CD14-positive monocyte (primary cell): ENCODE results near the gene LGI4. TPM values are rescaled to one million over a fixed set of nuclear protein-coding genes. Genes with fewer than 3 reads are reported as not detected.
A peak's percentile ranks its signal among the peaks of the same experiment; 100 is the strongest.

ENCODE experiments used
- DNase-seq, 3 donors: peaks; one replicate each; pipeline ENCODE4 v3.0.0-alpha.2; 2011 to 2022
- H2AFZ ChIP-seq: 2 replicates; pipeline ENCODE4 v1.6.0; 2012; ENCODE audit warnings: mild to moderate bottlenecking, low read depth, low read length, inconsistent platforms; ENCODE audit not compliant: insufficient read depth, poor library complexity, severe bottlenecking
- H3K27ac ChIP-seq, 2 donors: 1 replicate in 1 of 2; 2 replicates in 1 of 2; pipeline ENCODE4 v1.5.1; 2012 to 2013; ENCODE audit warnings: low read length in 2 of 2, control low read depth in 1 of 2, inconsistent platforms in 1 of 2, low read depth in 1 of 2, mild to moderate bottlenecking in 1 of 2
- H3K27me3 ChIP-seq, 2 donors: one replicate each; pipeline versions ENCODE4 v1.6.0 to v1.6.1; 2011 to 2013; ENCODE audit warnings: low read length in 2 of 2; ENCODE audit not compliant: control insufficient read depth in 2 of 2, insufficient read depth in 2 of 2
- H3K36me3 ChIP-seq, 2 donors: replicated peaks in 1 of 2; 1 replicate in 1 of 2; 2 replicates in 1 of 2; pipeline versions ENCODE4 v1.5.1 to v1.6.1; 2012 to 2013; ENCODE audit warnings: low read length in 2 of 2, control low read depth in 1 of 2, inconsistent platforms in 1 of 2, mild to moderate bottlenecking in 1 of 2; ENCODE audit not compliant: insufficient read depth in 2 of 2, control insufficient read depth in 1 of 2
- H3K4me1 ChIP-seq, 2 donors: 1 replicate in 1 of 2; 2 replicates in 1 of 2; pipeline versions ENCODE4 v1.5.1 to v1.6.1; 2012 to 2013; ENCODE audit warnings: low read length in 2 of 2, control low read depth in 1 of 2, inconsistent platforms in 1 of 2, mild to moderate bottlenecking in 1 of 2, moderate library complexity in 1 of 2; ENCODE audit not compliant: insufficient read depth in 2 of 2, control insufficient read depth in 1 of 2
- H3K4me2 ChIP-seq: replicated peaks from 2 replicates; pipeline ENCODE3; 2012; ENCODE audit warnings: low read length, moderate library complexity, mild to moderate bottlenecking; ENCODE audit not compliant: poor library complexity, severe bottlenecking; ENCODE audit errors: extremely low read depth
- H3K4me3 ChIP-seq, 3 experiments: fragments of 200-600 bp in 1 of 3; sonication (generic) in 1 of 3; replicated peaks in 1 of 3; 1 replicate in 2 of 3; 2 replicates in 1 of 3; pipeline ENCODE4 v1.5.1; 2011 to 2013; ENCODE audit warnings: low read length in 3 of 3, mild to moderate bottlenecking in 3 of 3, control low read depth in 2 of 3, low read depth in 2 of 3, inconsistent platforms in 1 of 3, moderate library complexity in 1 of 3
- H3K79me2 ChIP-seq: 2 replicates; pipeline ENCODE4 v1.6.0; 2012; ENCODE audit warnings: mild to moderate bottlenecking, control low read depth, inconsistent platforms, low read length, moderate library complexity; ENCODE audit not compliant: insufficient read depth
- H3K9ac ChIP-seq: 2 replicates; pipeline ENCODE4 v1.6.0; 2017; ENCODE audit warnings: low read length, mild to moderate bottlenecking; ENCODE audit not compliant: insufficient read depth, poor library complexity, severe bottlenecking
- H3K9me3 ChIP-seq, 2 donors: replicated peaks in 1 of 2; 1 replicate in 1 of 2; 2 replicates in 1 of 2; pipeline versions ENCODE4 v1.5.1 to v1.6.1; 2012 to 2013; ENCODE audit warnings: low read length in 2 of 2, control low read depth in 1 of 2; ENCODE audit not compliant: control insufficient read depth in 1 of 2, insufficient read depth in 1 of 2
- H4K20me1 ChIP-seq: 2 replicates; pipeline ENCODE4 v1.6.0; 2012; ENCODE audit warnings: mild to moderate bottlenecking, low read length, control low read depth, moderate library complexity; ENCODE audit not compliant: insufficient read depth
- H3K27ac Mint-ChIP-seq, 7 donors: one replicate each; pipeline ENCODE4 v1.8.0; 2020; ENCODE audit warnings: mild to moderate bottlenecking in 7 of 7, mixed read lengths in 7 of 7, moderate library complexity in 6 of 7, inconsistent platforms in 2 of 7
- H3K27me3 Mint-ChIP-seq, 3 donors: one replicate each; pipeline ENCODE4 v1.8.0; 2021 to 2022; ENCODE audit warnings: low read depth in 3 of 3, mild to moderate bottlenecking in 3 of 3, mixed read lengths in 3 of 3, moderate library complexity in 3 of 3, inconsistent platforms in 1 of 3
- H3K36me3 Mint-ChIP-seq, 2 donors: one replicate each; pipeline ENCODE4 v1.8.0; 2020; ENCODE audit warnings: mixed read lengths in 2 of 2, inconsistent platforms in 1 of 2, mild to moderate bottlenecking in 1 of 2
- H3K4me1 Mint-ChIP-seq: one replicate; pipeline ENCODE4 v1.8.0; 2020; ENCODE audit warnings: mild to moderate bottlenecking, mixed read lengths
- H3K4me3 Mint-ChIP-seq, 2 donors: one replicate each; pipeline ENCODE4 v1.8.0; 2020; ENCODE audit warnings: mild to moderate bottlenecking in 2 of 2, mixed read lengths in 2 of 2, moderate library complexity in 1 of 2
- H3K9me3 Mint-ChIP-seq, 7 donors: one replicate each; pipeline ENCODE4 v1.8.0; 2020 to 2022; ENCODE audit warnings: mixed read lengths in 7 of 7, mild to moderate bottlenecking in 6 of 7, moderate library complexity in 6 of 7, inconsistent platforms in 2 of 7
- CTCF ChIP-seq: fragments of 200-600 bp; IDR thresholded peaks from one replicate; pipeline ENCODE4 v1.8.0; 2022; ENCODE audit warnings: antibody characterized with exemption, mild to moderate bottlenecking
- WGBS: methylation state at CpG from one replicate; pipeline ENCODE4 v1.1.5; 2013; ENCODE audit warnings: missing lambda C conversion rate; ENCODE audit not compliant: insufficient coverage; 5-methylcytosine and 5-hydroxymethylcytosine counted together
- intact Hi-C, 2 donors: fragments of 100-400 bp; cut with micrococcal nuclease; formaldehyde crosslinking; loops; one replicate each; pipeline versions ENCODE4 v1.15.0 to v1.15.1; 2023
- polyA plus RNA-seq, 3 donors: library from polyadenylated mRNA; depleted of rRNA in 1 of 3; unstranded in 2 of 3; stranded (reverse) in 1 of 3; fragments of 300-500 nt in 2 of 3; fragments of >200 nt in 1 of 3; fragmentation: Illumina TruSeq in 2 of 3; gene quantifications; 1 replicate in 2 of 3; 2 replicates in 1 of 3; pipeline ENCODE4 v1.2.3, GENCODE V29; 2012 to 2021

Gene LGI4
- polyA plus RNA-seq, 3 donors: 1.1 TPM; not detected in 2

- no peak overlapping the region for H3K27ac Mint-ChIP-seq
- H3K9me3 Mint-ChIP-seq: peaks cover 0 to 13% (median 0%) of the 10 kb centered on the region in 7 donors
- peaks cover 47% of the 10 kb centered on the region for H3K4me1 Mint-ChIP-seq
- H3K27me3 Mint-ChIP-seq: peaks cover 30 to 40% (median 31%) of the 10 kb centered on the region in 3 donors
- DNase-seq: no peak
- H3K4me3 Mint-ChIP-seq: peak overlapping the region in 1 of 2 donors; percentile 31
- Histone ChIP-seq H3K9ac (no peak overlapping the region), H3K79me2 (no peaks in the 10 kb centered on the region), H3K27me3 (peaks cover 23 to 37% of the 10 kb centered on the region in 2 donors), H3K4me1 (peaks cover 39 to 42% of the 10 kb centered on the region in 2 donors), H2AFZ (no peak overlapping the region), H3K4me2 (no peak overlapping the region), H4K20me1 (no peaks in the 10 kb centered on the region), H3K4me3 (no peak overlapping the region), H3K27ac (no peak overlapping the region), H3K36me3 (no peaks in the 10 kb centered on the region), H3K9me3 (peaks cover 0 to 8% of the 10 kb centered on the region in 2 donors)
- H3K36me3 Mint-ChIP-seq: peaks cover 0 to 9% of the 10 kb centered on the region in 2 donors
- intact Hi-C loops: loop anchor here in 1 of 2 donors (5.0 kb wide), 1 partner anchor 122 kb away; the partner anchor contains the start of gene USF2
- no peak for TF ChIP-seq CTCF
- 5% methylated on average over 2 of the region's 15 CpGs for WGBS
Observed at GRCh38 chr19:35144600-35145436, 10.0 kb upstream of the LGI4 start.

GRCh38 chr19:35144259-35144599, 9.4 kb upstream of the LGI4 start:
- Histone ChIP-seq H3K36me3 (no peaks in the 10 kb centered on the region), H4K20me1 (no peaks in the 10 kb centered on the region), H3K4me2 (no peak overlapping the region), H3K9me3 (peaks cover 0 to 8% of the 10 kb centered on the region in 2 donors), H3K4me1 (peaks cover 45 to 48% of the 10 kb centered on the region in 2 donors), H3K27me3 (peaks cover 23 to 37% of the 10 kb centered on the region in 2 donors), H3K4me3 (no peak overlapping the region), H2AFZ (no peak overlapping the region), H3K79me2 (no peaks in the 10 kb centered on the region), H3K9ac (no peak overlapping the region), H3K27ac (no peak overlapping the region)
- no peak for DNase-seq
- Mint-ChIP-seq H3K27me3 (peaks cover 30 to 40% (median 31%) of the 10 kb centered on the region in 3 donors), H3K27ac (no peak overlapping the region), H3K4me1 (peaks cover 53% of the 10 kb centered on the region), H3K4me3 (peak overlapping the region in 1 of 2 donors; percentile 72), H3K36me3 (peaks cover 0 to 9% of the 10 kb centered on the region in 2 donors), H3K9me3 (peaks cover 0 to 13% (median 0%) of the 10 kb centered on the region in 7 donors)
- TF ChIP-seq CTCF: no peak
- intact Hi-C loops: loop anchor here in 1 of 2 donors (5.0 kb wide), 1 partner anchor 123 kb away; the partner anchor contains the start of gene USF2
- WGBS: 47% methylated on average over 2 of the region's 6 CpGs
